IMR-90 (cell line): ENCODE data around the gene IFIT1B. TPM values are rescaled to one million over a fixed set of nuclear protein-coding genes. Genes with fewer than 3 reads are reported as not detected.
A peak's percentile ranks its signal among the peaks of the same experiment; 100 is the strongest.

Experiments used
- ATAC-seq: fragments of 200-7000 bp; cut with Tn5 transposase; 2 replicates; pipeline ENCODE4 v1.9.1; 2020; ENCODE audit warnings: low read depth, mild to moderate bottlenecking, moderate library complexity
- BruUV-seq: library from RNA; stranded (reverse); fragments of 400-500 nt; replicated peaks from 2 replicates; lab custom pipeline; 2021; lab: Mats Ljungman, UMichigan
- CTCF ChIA-PET: fragments of 300-600 bp; formaldehyde crosslinking; extraction: SDS; loops from one replicate; lab custom pipeline; 2021; ENCODE audit warnings: antibody characterized with exemption; lab: Yijun Ruan, JAX
- POLR2A ChIA-PET: fragments of 300-600 bp; sonication (Branson Sonifier 250); formaldehyde crosslinking; loops from one replicate; lab custom pipeline; 2022; ENCODE audit warnings: antibody characterized with exemption; ENCODE audit not compliant: unreplicated experiment; lab: Charles Lee
- DNase-seq: peaks from one replicate; pipeline ENCODE4 v3.0.0; 2013
- H2AFZ ChIP-seq: replicated peaks from 2 replicates; pipeline ENCODE3; 2013; ENCODE audit warnings: low read length, mild to moderate bottlenecking; ENCODE audit not compliant: poor library complexity
- H2AK5ac ChIP-seq: 2 replicates; pipeline ENCODE4 v1.6.1; 2013; ENCODE audit warnings: low read depth, low read length, inconsistent platforms
- H2AK9ac ChIP-seq: replicated peaks from 2 replicates; pipeline ENCODE3; 2013; ENCODE audit warnings: mild to moderate bottlenecking, low read depth, low read length, moderate library complexity; ENCODE audit not compliant: poor library complexity
- H2BK120ac ChIP-seq: 2 replicates; pipeline ENCODE4 v1.6.1; 2013; ENCODE audit warnings: low read depth, low read length, inconsistent platforms
- H2BK15ac ChIP-seq: 3 replicates; pipeline ENCODE4 v1.6.1; 2013; ENCODE audit warnings: low read depth, low read length, inconsistent platforms
- H2BK20ac ChIP-seq: 2 replicates; pipeline ENCODE4 v1.6.1; 2013; ENCODE audit warnings: low read depth, mild to moderate bottlenecking, inconsistent platforms, low read length, moderate library complexity
- H2BK5ac ChIP-seq: 2 replicates; pipeline ENCODE4 v1.6.1; 2013; ENCODE audit warnings: mild to moderate bottlenecking, low read depth, low read length, inconsistent platforms; ENCODE audit not compliant: poor library complexity, severe bottlenecking
- H3K14ac ChIP-seq: replicated peaks from 2 replicates; pipeline ENCODE4 v1.6.1; 2013; ENCODE audit warnings: low read depth, low read length, inconsistent platforms
- H3K18ac ChIP-seq: 2 replicates; pipeline ENCODE4 v1.6.1; 2013; ENCODE audit warnings: low read depth, low read length, control low read depth
- H3K23ac ChIP-seq: 2 replicates; pipeline ENCODE4 v1.6.1; 2013; ENCODE audit warnings: low read depth, low read length, inconsistent platforms
- H3K27ac ChIP-seq: 2 replicates; pipeline ENCODE4 v1.5.1; 2013; ENCODE audit warnings: mild to moderate bottlenecking, control low read depth, low read length; ENCODE audit not compliant: insufficient read depth
- H3K27me3 ChIP-seq: 2 replicates; pipeline ENCODE4 v1.6.1; 2013; ENCODE audit warnings: low read length; ENCODE audit not compliant: control insufficient read depth, insufficient read depth
- H3K36me3 ChIP-seq: 2 replicates; pipeline ENCODE4 v1.6.1; 2013; ENCODE audit warnings: low read length, mixed read lengths; ENCODE audit not compliant: control insufficient read depth, insufficient read depth
- H3K4ac ChIP-seq: 2 replicates; pipeline ENCODE4 v1.6.1; 2013; ENCODE audit warnings: low read depth, low read length, inconsistent platforms
- H3K4me1 ChIP-seq: 2 replicates; pipeline ENCODE4 v1.6.1; 2013; ENCODE audit warnings: low read length, mixed read lengths; ENCODE audit not compliant: control insufficient read depth, insufficient read depth
- H3K4me2 ChIP-seq: 2 replicates; pipeline ENCODE4 v1.6.1; 2013; ENCODE audit warnings: low read depth, mild to moderate bottlenecking, control low read depth, low read length, moderate library complexity
- H3K4me3 ChIP-seq: 2 replicates; pipeline ENCODE4 v1.5.1; 2013; ENCODE audit warnings: low read depth, mild to moderate bottlenecking, control low read depth, low read length, moderate library complexity; ENCODE audit not compliant: insufficient read depth
- H3K56ac ChIP-seq: 2 replicates; pipeline ENCODE4 v1.6.1; 2013; ENCODE audit warnings: low read length, inconsistent platforms; ENCODE audit not compliant: insufficient read depth; ENCODE audit errors: extremely low read depth
- H3K79me1 ChIP-seq, 2 experiments: 2 replicates each; pipeline ENCODE4 v1.6.1; 2013; ENCODE audit warnings: low read length in 2 of 2, inconsistent platforms in 1 of 2, low read depth in 1 of 2
- H3K9ac ChIP-seq: 2 replicates; pipeline ENCODE4 v1.6.1; 2013; ENCODE audit warnings: low read depth, low read length, control low read depth
- H3K9me1 ChIP-seq: 2 replicates; pipeline ENCODE4 v1.6.1; 2013; ENCODE audit warnings: low read length, inconsistent platforms; ENCODE audit not compliant: insufficient read depth
- H3K9me3 ChIP-seq: 2 replicates; pipeline ENCODE4 v1.6.1; 2013; ENCODE audit warnings: low read length; ENCODE audit not compliant: control insufficient read depth, insufficient read depth
- H4K20me1 ChIP-seq: 2 replicates; pipeline ENCODE4 v1.6.1; 2013; ENCODE audit warnings: low read length, inconsistent platforms; ENCODE audit not compliant: insufficient read depth
- H4K5ac ChIP-seq: 2 replicates; pipeline ENCODE4 v1.6.1; 2013; ENCODE audit warnings: mild to moderate bottlenecking, low read depth, low read length, control low read depth
- H4K8ac ChIP-seq, 2 experiments: 2 replicates each; pipeline ENCODE4 v1.6.1; 2013; ENCODE audit warnings: low read depth in 2 of 2, low read length in 2 of 2, control low read depth in 1 of 2, inconsistent platforms in 1 of 2
- H4K91ac ChIP-seq: 2 replicates; pipeline ENCODE4 v1.6.1; 2013; ENCODE audit warnings: low read depth, low read length, inconsistent platforms; ENCODE audit not compliant: insufficient read depth
- BHLHE40 ChIP-seq: fragments of 150-350 bp; IDR thresholded peaks from 2 replicates; pipeline ENCODE4 v1.6.1; 2016; ENCODE audit warnings: mild to moderate bottlenecking, low read depth, low read length
- CEBPB ChIP-seq: IDR thresholded peaks from 2 replicates; pipeline ENCODE4 v1.6.1; 2012; ENCODE audit warnings: low read depth, low read length, improper control_type of control experiment
- CHD1 ChIP-seq: IDR thresholded peaks from 2 replicates; pipeline ENCODE4 v1.6.1; 2012; ENCODE audit warnings: low read depth, low read length, improper control_type of control experiment
- ELK1 ChIP-seq: fragments of 150-350 bp; IDR thresholded peaks from 2 replicates; pipeline ENCODE4 v1.6.1; 2016; ENCODE audit warnings: low read depth, mild to moderate bottlenecking, low read length, moderate library complexity, borderline replicate concordance
- FOS ChIP-seq: fragments of 150-350 bp; IDR thresholded peaks from 2 replicates; pipeline ENCODE4 v1.6.1; 2016; ENCODE audit warnings: low read depth, low read length
- MAFK ChIP-seq: IDR thresholded peaks from 2 replicates; pipeline ENCODE4 v1.6.1; 2012; ENCODE audit warnings: low read depth, low read length, improper control_type of control experiment
- MAZ ChIP-seq: IDR thresholded peaks from 2 replicates; pipeline ENCODE4 v1.6.1; 2012; ENCODE audit warnings: low read depth, mild to moderate bottlenecking, low read length, improper control_type of control experiment, moderate library complexity, borderline replicate concordance
- MXI1 ChIP-seq: IDR thresholded peaks from 2 replicates; pipeline ENCODE4 v1.6.1; 2012; ENCODE audit warnings: low read depth, mild to moderate bottlenecking, low read length, moderate library complexity, borderline replicate concordance
- NFE2L2 ChIP-seq: fragments of 150-350 bp; IDR thresholded peaks from 2 replicates; pipeline ENCODE4 v1.6.1; 2016; ENCODE audit warnings: low read depth, mild to moderate bottlenecking, low read length
- POLR2A ChIP-seq: IDR thresholded peaks from 2 replicates; pipeline ENCODE4 v1.6.1; 2012; ENCODE audit warnings: mild to moderate bottlenecking, low read depth, low read length
- RAD21 ChIP-seq: IDR thresholded peaks from 2 replicates; pipeline ENCODE4 v1.6.1; 2012; ENCODE audit warnings: low read length, improper control_type of control experiment
- RCOR1 ChIP-seq: IDR thresholded peaks from 2 replicates; pipeline ENCODE4 v1.6.1; 2012; ENCODE audit warnings: mild to moderate bottlenecking, low read length, improper control_type of control experiment; ENCODE audit not compliant: insufficient replicate concordance
- RFX5 ChIP-seq: IDR thresholded peaks from 2 replicates; pipeline ENCODE4 v1.8.0; 2012; ENCODE audit warnings: low read depth, mild to moderate bottlenecking, low read length, moderate library complexity
- SMC3 ChIP-seq: fragments of 150-350 bp; IDR thresholded peaks from 2 replicates; pipeline ENCODE4 v1.6.1; 2016; ENCODE audit warnings: low read depth, mild to moderate bottlenecking, antibody characterized with exemption, low read length, moderate library complexity
- USF2 ChIP-seq: fragments of 150-350 bp; IDR thresholded peaks from 2 replicates; pipeline ENCODE4 v1.6.1; 2017; ENCODE audit warnings: mild to moderate bottlenecking, antibody characterized with exemption, low read length, low read depth
- WGBS, 2 experiments: methylation state at CpG; one replicate each; pipeline versions ENCODE4 v1.1.5 to v1.1.7; 2013; ENCODE audit warnings: missing lambda C conversion rate in 2 of 2; ENCODE audit not compliant: insufficient read length in 1 of 2; ENCODE audit errors: extremely low coverage in 2 of 2; 5-methylcytosine and 5-hydroxymethylcytosine counted together
- dilution Hi-C: fragments of 300-500 bp; cut with HindIII; formaldehyde crosslinking; loops from one replicate; pipeline ENCODE4 v1.14.3; 2018; ENCODE audit warnings: low sequenced_read_pairs; ENCODE audit not compliant: unreplicated experiment
- in situ Hi-C: fragments of 300-500 bp; cut with MboI; formaldehyde crosslinking; loops from 3 replicates; pipeline ENCODE4 v1.14.3; 2019; ENCODE audit warnings: low sequenced_read_pairs, inconsistent platforms, mixed read lengths
- intact Hi-C: fragments of 100-400 bp; cut with micrococcal nuclease; formaldehyde crosslinking; loops from 2 replicates; pipeline ENCODE4 v1.10.0; 2022
- polyA plus RNA-seq, 3 experiments: library from polyadenylated mRNA; depleted of rRNA; stranded (reverse); fragments of >200 nt; gene quantifications; 2 replicates each; pipeline ENCODE4 v1.2.3, GENCODE V29; 2012; ENCODE audit warnings: low replicate concordance in 1 of 3
- total RNA-seq: library from RNA; depleted of rRNA; stranded (reverse); fragments of >200 nt; gene quantifications from 2 replicates; pipeline ENCODE4 v1.2.3, GENCODE V29; 2012
- TF ChIP-seq, protein P1 (sequence below): conservative IDR thresholded peaks from 2 replicates; pipeline ENCODE4 v1.5.1; 2012; ENCODE audit warnings: mild to moderate bottlenecking, low read depth, low read length, improper control_type of control experiment

The IFIT1B gene
- total and polyA plus RNA-seq, 2 of the 4 experiments (the other 2 are of a cell fraction) = not detected

- H4K91ac ChIP-seq = peak overlapping the region; percentile 95
- H3K4me2 ChIP-seq = peak overlapping the region; percentile 83; the same call in 1 of the 2 replicates
- peak overlapping the region; percentile 92 for H2BK20ac ChIP-seq
- TF ChIP-seq ELK1 = no peak
- no peak for TF ChIP-seq POLR2A
- no peak for TF ChIP-seq MAZ
- TF ChIP-seq SMC3 = no peak
- TF ChIP-seq BHLHE40 = no peak
- no peak for TF ChIP-seq USF2
- TF ChIP-seq MXI1 = no peak
- TF ChIP-seq CEBPB = no peak
- no peak for TF ChIP-seq RFX5
- TF ChIP-seq, protein P1, sequence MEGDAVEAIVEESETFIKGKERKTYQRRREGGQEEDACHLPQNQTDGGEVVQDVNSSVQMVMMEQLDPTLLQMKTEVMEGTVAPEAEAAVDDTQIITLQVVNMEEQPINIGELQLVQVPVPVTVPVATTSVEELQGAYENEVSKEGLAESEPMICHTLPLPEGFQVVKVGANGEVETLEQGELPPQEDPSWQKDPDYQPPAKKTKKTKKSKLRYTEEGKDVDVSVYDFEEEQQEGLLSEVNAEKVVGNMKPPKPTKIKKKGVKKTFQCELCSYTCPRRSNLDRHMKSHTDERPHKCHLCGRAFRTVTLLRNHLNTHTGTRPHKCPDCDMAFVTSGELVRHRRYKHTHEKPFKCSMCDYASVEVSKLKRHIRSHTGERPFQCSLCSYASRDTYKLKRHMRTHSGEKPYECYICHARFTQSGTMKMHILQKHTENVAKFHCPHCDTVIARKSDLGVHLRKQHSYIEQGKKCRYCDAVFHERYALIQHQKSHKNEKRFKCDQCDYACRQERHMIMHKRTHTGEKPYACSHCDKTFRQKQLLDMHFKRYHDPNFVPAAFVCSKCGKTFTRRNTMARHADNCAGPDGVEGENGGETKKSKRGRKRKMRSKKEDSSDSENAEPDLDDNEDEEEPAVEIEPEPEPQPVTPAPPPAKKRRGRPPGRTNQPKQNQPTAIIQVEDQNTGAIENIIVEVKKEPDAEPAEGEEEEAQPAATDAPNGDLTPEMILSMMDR = no peak
- TF ChIP-seq RCOR1 = no peak
- TF ChIP-seq FOS = no peak
- no peak for TF ChIP-seq NFE2L2
- TF ChIP-seq RAD21 = no peak
- no peak for TF ChIP-seq MAFK
- no peak for TF ChIP-seq CHD1
- H4K8ac ChIP-seq = peak overlapping the region; percentile 48 to 95; a peak in 3 of 4 replicates
- H4K20me1 ChIP-seq = no peaks in the 10 kb centered on the region
- no peaks in the 10 kb centered on the region for H3K9me3 ChIP-seq
- BruUV-seq = no TSS peak
- H3K9ac ChIP-seq = peak overlapping the region; percentile 62; the same call in 1 of the 2 replicates
- no CpG with 5 or more reads among the region's 1 CpG for WGBS, 2 experiments
- peak overlapping the region; percentile 98 for H2BK5ac ChIP-seq
- intact Hi-C loops (loop anchor here (5.0 kb wide), 1 partner anchor 69 kb away; no protein-coding TSS in a partner anchor), in situ Hi-C loops (no loop called here), dilution Hi-C loops (no loop called here)
- H3K4me3 ChIP-seq = no peak overlapping the region
- H3K4ac ChIP-seq = peak overlapping the region; percentile 84
- H3K18ac ChIP-seq = peak overlapping the region; percentile 84; the same call in 1 of the 2 replicates
- peak; percentile 42 for DNase-seq
- peak overlapping the region; percentile 47 for H2AK9ac ChIP-seq
- H3K4me1 ChIP-seq = peaks cover 23% of the 10 kb centered on the region
- H3K27ac ChIP-seq = peak overlapping the region; percentile 93
- ATAC-seq = no peak
- no peaks in the 10 kb centered on the region for H3K36me3 ChIP-seq
- ChIA-PET POLR2A (no interaction called here), CTCF (interaction anchor here (1.1 to 1.6 kb wide), 2 partner anchors 16 to 47 kb away, joined by 3 to 4 read pairs; no protein-coding TSS in a partner anchor)
- H2BK15ac ChIP-seq = peak overlapping the region; percentile 94
- peak overlapping the region; percentile 83; the same call in 1 of the 2 replicates for H2AK5ac ChIP-seq
- H3K14ac ChIP-seq = peak overlapping the region; percentile 69
- H2BK120ac ChIP-seq = peak overlapping the region; percentile 95
- peak overlapping the region; percentile 83 for H3K23ac ChIP-seq
- peaks cover 8% of the 10 kb centered on the region for H3K9me1 ChIP-seq
- no peaks in the 10 kb centered on the region for H3K27me3 ChIP-seq
- H4K5ac ChIP-seq = peak overlapping the region; percentile 69; the same call in 1 of the 2 replicates
- H3K79me1 ChIP-seq = no peaks in the 10 kb centered on the region
- H2AFZ ChIP-seq = no peak overlapping the region
- H3K56ac ChIP-seq = peak overlapping the region; percentile 93
These were observed 26.5 kb upstream of the IFIT1B start for GRCh38 chr10:89351412-89351779.
